Adipose tissue (tissue), 3 donors: ENCODE results near the gene WNT8B. TPM values are rescaled to one million over a fixed set of nuclear protein-coding genes. Genes with fewer than 3 reads are reported as not detected.

ENCODE experiments used
- H3K27ac ChIP-seq: one replicate; pipeline ENCODE4 v1.5.1; 2013; ENCODE audit warnings: low read depth, low read length
- WGBS, 3 donors: extraction: QIAGEN DNeasy Blood & Tissue Kit; methylation state at CpG; one replicate each; pipeline ENCODE4 v1.1.7; 2013; 5-methylcytosine and 5-hydroxymethylcytosine counted together
- polyA plus RNA-seq, 3 donors: library from polyadenylated mRNA; stranded (reverse); fragments of 200-250 nt; gene quantifications; one replicate each; pipeline ENCODE4 v1.2.3, GENCODE V29; 2013
- donor health status: healthy with polysubstance abuse.
- donor health status: Bipolar disorder and iron deficiency.
- donor health status: healthy.

Gene WNT8B
- polyA plus RNA-seq, 3 donors, result 0.03 to 0.21 TPM; not detected in 1

GRCh38 chr10:100508691-100509150 is 45.9 kb downstream of the WNT8B start:
- H3K27ac ChIP-seq, result no peak overlapping the region
- 53 to 66% (median 54%) methylated on average over 3 of the region's 3 CpGs for WGBS, 3 donors

GRCh38 chr10:100509241-100509840 is 46.5 kb downstream of the WNT8B start:
- H3K27ac ChIP-seq, result no peak overlapping the region
- WGBS, 3 donors, result 60 to 83% (median 66%) methylated on average over 8 of the region's 8 CpGs

GRCh38 chr10:100510533-100511308 is 47.9 kb downstream of the WNT8B start:
- WGBS, 3 donors, result 54 to 75% (median 65%) methylated on average over 7 of the region's 7 CpGs
- no peak overlapping the region for H3K27ac ChIP-seq

- 68 to 82% (median 75%) methylated on average over 3 of the region's 3 CpGs for WGBS, 3 donors
- H3K27ac ChIP-seq, result no peak overlapping the region
These were observed 52.8 kb downstream of the WNT8B start for GRCh38 chr10:100515612-100516011.

- 80 to 91% (median 85%) methylated on average over 2 of the region's 2 CpGs for WGBS, 3 donors
- H3K27ac ChIP-seq, result no peak overlapping the region
These were observed 54.0 kb downstream of the WNT8B start for GRCh38 chr10:100516847-100517246.

GRCh38 chr10:100518761-100519241 is 56.0 kb downstream of the WNT8B start:
- no peak overlapping the region for H3K27ac ChIP-seq
- 10 to 18% (median 12%) methylated on average over 7 of the region's 7 CpGs for WGBS, 3 donors

GRCh38 chr10:100519311-100520051 is 56.7 kb downstream of the WNT8B start, which contains the start of gene SEC31B:
Gene SEC31B, minus strand, starts transcription at chr10:100519861. Its CDS starts 2,909 bp downstream, at chr10:100516952.
- 6 to 15% (median 9%) methylated on average over 72 of the region's 72 CpGs for whole genome bisulfite sequencing, 3 donors
- H3K27ac ChIP-seq, result no peak within 1 kb of the TSS

GRCh38 chr10:100520811-100521210 is 58.0 kb downstream of the WNT8B start:
- 77 to 84% (median 78%) methylated on average over 3 of the region's 3 CpGs for WGBS, 3 donors

GRCh38 chr10:100522107-100522801 is 59.4 kb downstream of the WNT8B start:
- WGBS, 3 donors, result 76 to 82% (median 82%) methylated on average over 5 of the region's 5 CpGs

More at GRCh38 chr10:100520811-100521210, 58.0 kb downstream of the WNT8B start:
- H3K27ac ChIP-seq, result no peak overlapping the region

GRCh38 chr10:100522945-100523344 is 60.1 kb downstream of the WNT8B start:
- 93 to 97% (median 96%) methylated on average over 9 of the region's 9 CpGs for WGBS, 3 donors
- no peak overlapping the region for H3K27ac ChIP-seq

More at GRCh38 chr10:100522107-100522801, 59.4 kb downstream of the WNT8B start:
- no peak overlapping the region for H3K27ac ChIP-seq

GRCh38 chr10:100524206-100524605 is 61.4 kb downstream of the WNT8B start:
- H3K27ac ChIP-seq, result no peak overlapping the region
- WGBS, 3 donors, result 86 to 90% (median 88%) methylated on average over 6 of the region's 6 CpGs

GRCh38 chr10:100524638-100525037 is 61.8 kb downstream of the WNT8B start:
- H3K27ac ChIP-seq, result no peak overlapping the region
- WGBS, 3 donors, result 82 to 88% (median 86%) methylated on average over 2 of the region's 2 CpGs

GRCh38 chr10:100528123-100528886 is 65.5 kb downstream of the WNT8B start:
- H3K27ac ChIP-seq, result no peak overlapping the region
- WGBS, 3 donors, result 46 to 60% (median 48%) methylated on average over 7 of the region's 7 CpGs

- 1 to 2% (median 1%) methylated on average over 18 of the region's 18 CpGs for WGBS, 3 donors
- no peak overlapping the region for H3K27ac ChIP-seq
These were observed 66.2 kb downstream of the WNT8B start for GRCh38 chr10:100528921-100529474.

- WGBS, 3 donors, result 1 to 2% (median 1%) methylated on average over 42 to 43 of the region's 43 CpGs
These were observed 66.9 kb downstream of the WNT8B start, which contains the start of gene NDUFB8 for GRCh38 chr10:100529475-100530298. Gene NDUFB8, minus strand, starts transcription at chr10:100529871. Its CDS starts 20 bp downstream, at chr10:100529851.

GRCh38 chr10:100531761-100532160 is 69.0 kb downstream of the WNT8B start:
- H3K27ac ChIP-seq, result no peak overlapping the region

More at GRCh38 chr10:100529475-100530298, 66.9 kb downstream of the WNT8B start, which contains the start of gene NDUFB8:
- no peak within 1 kb of the TSS for H3K27ac ChIP-seq
